ENCODE data around the gene IL10RB. TPM values are rescaled to one million over a fixed set of nuclear protein-coding genes. Genes with fewer than 3 reads are reported as not detected.

Gene IL10RB
- total RNA-seq, 4 donors from 2014 or later, result 28.1 to 47.7 (median 32.3) TPM

- Histone ChIP-seq H3K9me3 (no peaks in the 10 kb centered on the region), H3K36me3 (peaks cover 0 to 5% (median 0%) of the 10 kb centered on the region in 3 donors), H3K27me3 (no peaks in the 10 kb centered on the region), H3K4me3 (no peak overlapping the region), H3K4me1 (peaks cover 0 to 36% (median 13%) of the 10 kb centered on the region in 3 donors), H3K27ac (peak overlapping the region in 3 of 4 donors; percentile 4 to 83 (median 55))
- no peak for DNase-seq
- TF ChIP-seq CTCF (IDR thresholded peaks at IDR 0.05), result peak in 1 of 6 experiments; percentile 23
- no peak for TF ChIP-seq POLR2A (IDR thresholded peaks at IDR 0.05)
- 62% methylated on average over 3 to 5 of the region's 7 CpGs for WGBS, 2 donors
- intact Hi-C loops (cut with DNase I), result no loop called here
Measured at GRCh38 chr21:33302055-33302454, 35.9 kb downstream of the IL10RB start.

GRCh38 chr21:33302796-33303195 lies 36.6 kb downstream of the IL10RB start:
- TF ChIP-seq CTCF (IDR thresholded peaks at IDR 0.05) (no peak), POLR2A (IDR thresholded peaks at IDR 0.05) (no peak)
- no peaks in the 10 kb centered on the region for H3K27me3 ChIP-seq
- 82 to 88% methylated on average over 6 to 7 of the region's 7 CpGs for WGBS, 2 donors
- intact Hi-C loops (cut with DNase I), result no loop called here
- no peak overlapping the region for H3K27ac ChIP-seq
- H3K4me1 ChIP-seq, result peaks cover 0 to 36% (median 13%) of the 10 kb centered on the region in 3 donors
- DNase-seq, result no peak
- H3K36me3 ChIP-seq, result no peaks in the 10 kb centered on the region
- no peaks in the 10 kb centered on the region for H3K9me3 ChIP-seq
- no peak overlapping the region for H3K4me3 ChIP-seq

- H3K4me3 ChIP-seq, result no peak overlapping the region
- no peak for DNase-seq
- H3K27ac ChIP-seq, result no peak overlapping the region
- H3K27me3 ChIP-seq, result no peaks in the 10 kb centered on the region
- no peaks in the 10 kb centered on the region for H3K9me3 ChIP-seq
- H3K4me1 ChIP-seq, result peaks cover 0 to 18% (median 7%) of the 10 kb centered on the region in 3 donors
- WGBS, 2 donors, result 81 to 90% methylated on average over 4 of the region's 4 CpGs
- TF ChIP-seq POLR2A (IDR thresholded peaks at IDR 0.05), result no peak
- no peak for TF ChIP-seq CTCF (IDR thresholded peaks at IDR 0.05)
- intact Hi-C loops (cut with DNase I), result no loop called here
- H3K36me3 ChIP-seq, result no peaks in the 10 kb centered on the region
Measured at GRCh38 chr21:33305344-33305671, 39.1 kb downstream of the IL10RB start.

GRCh38 chr21:33305938-33306337 lies 39.8 kb downstream of the IL10RB start:
- 100% methylated on average over 1 of the region's 2 CpGs; no CpG with 5 or more reads in 1 of the 2 donors for WGBS, 2 donors

More at GRCh38 chr21:33305938-33306337, 39.8 kb downstream of the IL10RB start:
- intact Hi-C loops (cut with DNase I), result no loop called here
- no peak for DNase-seq
- Histone ChIP-seq H3K27me3 (no peaks in the 10 kb centered on the region), H3K36me3 (no peaks in the 10 kb centered on the region), H3K4me1 (peaks cover 0 to 11% (median 7%) of the 10 kb centered on the region in 3 donors), H3K9me3 (no peaks in the 10 kb centered on the region), H3K27ac (no peak overlapping the region), H3K4me3 (no peak overlapping the region)
- TF ChIP-seq CTCF (IDR thresholded peaks at IDR 0.05), result no peak

All from esophagus squamous epithelium (tissue), 5 donors.